ENCODE data around the gene ANKRD12. TPM values are rescaled to one million over a fixed set of nuclear protein-coding genes. Genes with fewer than 3 reads are reported as not detected.

The ANKRD12 gene
- total and polyA plus RNA-seq, 10 of the 15 experiments (the other 5 are each of a cell fraction or from before 2014, with no cell fraction given) = 5.9 to 45.7 (median 20.2) TPM

- TF ChIP-seq CUX1 (IDR thresholded peaks at IDR 0.05; ENCODE audit: insufficient replicate concordance, low read depth, low read length) = no peak
- no peak for TF ChIP-seq RFX5 (IDR thresholded peaks at IDR 0.05; ENCODE audit: low read depth, low read length)
- TF ChIP-seq NKRF (conservative IDR thresholded peaks at IDR 0.05) = no peak
- TF ChIP-seq HDAC2 (IDR thresholded peaks at IDR 0.05) = no peak
Observed at GRCh38 chr18:9130195-9130594, 6.4 kb upstream of the ANKRD12 start (continued).

GRCh38 chr18:9130806-9131205 lies 5.8 kb upstream of the ANKRD12 start:
- H4K20me1 ChIP-seq (ENCODE audit: control insufficient read depth, insufficient read depth) = no peaks in the 10 kb centered on the region
- H3K9me3 ChIP-seq (replicated peaks; ENCODE audit: control insufficient read depth, insufficient read depth, low read length) = no peaks in the 10 kb centered on the region
- peaks cover 9% of the 10 kb centered on the region for H3K79me2 ChIP-seq (ENCODE audit: control insufficient read depth, insufficient read depth, low read length)
- POLR2A ChIA-PET = interaction anchor here (0.6 kb wide), 1 partner anchor 53 kb away, joined by 9 read pairs; no protein-coding TSS in a partner anchor
- H3K27me3 ChIP-seq (replicated peaks in 1 of 2; ENCODE audit: control insufficient read depth in 2 of 2, insufficient read depth in 2 of 2, low read length in 1 of 2) = no peaks in the 10 kb centered on the region
- H3K4me2 ChIP-seq (ENCODE audit: control insufficient read depth, insufficient read depth) = no peak overlapping the region
- BruUV-seq (replicated peaks) = no TSS peak
- RAD21 ChIA-PET (ENCODE audit: unreplicated experiment) = no interaction called here
- SMC1A ChIA-PET (ENCODE audit: uncharacterized antibody, unreplicated experiment) = interaction anchor here (1.4 to 2.0 kb wide), 3 partner anchors 11 to 57 kb away, joined by 4 to 6 read pairs (median 5); no protein-coding TSS in a partner anchor
- DNase-seq (ENCODE audit: low read depth, low spot score) (no peak), ATAC-seq (no peak), FAIRE-seq (no peak)
- H2AFZ ChIP-seq (ENCODE audit: control insufficient read depth, low read depth, low read length) = no peak overlapping the region
- CTCF ChIA-PET = interaction anchor here (0.8 to 1.2 kb wide), 2 partner anchors 17 to 57 kb away, joined by 3 to 4 read pairs; no protein-coding TSS in a partner anchor
- H3K27ac ChIP-seq (ENCODE audit: control insufficient read depth, insufficient read depth) = no peak overlapping the region
- H3K4me1 ChIP-seq (ENCODE audit: control insufficient read depth, insufficient read depth, low read length) = no peaks in the 10 kb centered on the region
- no peak overlapping the region for H3K9ac ChIP-seq (ENCODE audit: control insufficient read depth, insufficient read depth, low read length)
- H3K4me3 ChIP-seq = no peak overlapping the region
- H3K36me3 ChIP-seq (ENCODE audit: control insufficient read depth in 2 of 2, insufficient read depth in 2 of 2, low read length in 1 of 2) = peaks cover 6 to 40% of the 10 kb centered on the region in 2 experiments
- intact Hi-C loops (cut with micrococcal nuclease; ENCODE audit: unreplicated experiment) = no loop called here
- in situ Hi-C loops (cut with MboI) = no loop called here
- 78% methylated on average over 2 of the region's 2 CpGs for WGBS (ENCODE audit: insufficient coverage, insufficient replicate concordance, low lambda C conversion rate, missing lambda C conversion rate)
- TF ChIP-seq IKZF2 (IDR thresholded peaks at IDR 0.05) = no peak
- no peak for TF ChIP-seq E2F8 (IDR thresholded peaks at IDR 0.05; ENCODE audit: low read depth, partially characterized antibody)
- no peak for TF ChIP-seq NFXL1 (IDR thresholded peaks at IDR 0.05; ENCODE audit: borderline replicate concordance)
- no peak for TF ChIP-seq SIN3A (IDR thresholded peaks at IDR 0.05; ENCODE audit: low read depth, low read length)
- TF ChIP-seq SMARCA5 (IDR thresholded peaks at IDR 0.05) = no peak
- no peak for TF ChIP-seq USF1 (IDR thresholded peaks at IDR 0.05; ENCODE audit: borderline replicate concordance, extremely low read length, insufficient read depth, low read depth, low read length)

Data from GM12878 (cell line).